OCI-LY1 (cell line): Measurements from ENCODE around the gene EMSY.

Source experiments
- H2AFZ ChIP-seq: fragments of 200-600 bp; sonication (generic), shearing (Covaris generic); 2 replicates; pipeline ENCODE4 v1.6.0; 2014; ENCODE audit warnings: antibody characterized with exemption, mild to moderate bottlenecking, low read length
- H3F3A ChIP-seq: fragments of 200-600 bp; sonication (generic), shearing (Covaris generic); 2 replicates; pipeline ENCODE4 v1.6.0; 2014; ENCODE audit warnings: mild to moderate bottlenecking, antibody characterized with exemption, low read length, moderate library complexity; ENCODE audit not compliant: insufficient read depth
- H3K27ac ChIP-seq: fragments of 200-600 bp; sonication (generic); 2 replicates; pipeline ENCODE4 v1.5.1; 2014; ENCODE audit warnings: low read length, mixed run types, mild to moderate bottlenecking, low read depth; ENCODE audit not compliant: poor library complexity, severe bottlenecking
- H3K27me3 ChIP-seq: fragments of 200-600 bp; sonication (generic); 2 replicates; pipeline ENCODE4 v1.6.0; 2014; ENCODE audit warnings: antibody characterized with exemption, mild to moderate bottlenecking, low read length, moderate library complexity; ENCODE audit not compliant: insufficient read depth
- H3K36me3 ChIP-seq: fragments of 200-600 bp; sonication (generic); 2 replicates; pipeline ENCODE4 v1.6.1; 2014; ENCODE audit warnings: mild to moderate bottlenecking, antibody characterized with exemption, low read length, moderate library complexity, mixed read lengths; ENCODE audit not compliant: insufficient read depth
- H3K4me1 ChIP-seq: fragments of 200-600 bp; sonication (generic); 2 replicates; pipeline ENCODE4 v1.5.1; 2014; ENCODE audit warnings: mild to moderate bottlenecking, low read length, moderate library complexity; ENCODE audit not compliant: insufficient read depth, severe bottlenecking
- H3K4me2 ChIP-seq: fragments of 200-600 bp; sonication (generic), shearing (Covaris generic); 2 replicates; pipeline ENCODE4 v1.6.1; 2014; ENCODE audit warnings: low read length
- H3K4me3 ChIP-seq: fragments of 200-600 bp; sonication (generic); 2 replicates; pipeline ENCODE4 v1.5.1; 2014; ENCODE audit warnings: low read length, low read depth, mild to moderate bottlenecking, mixed read lengths; ENCODE audit not compliant: poor library complexity, severe bottlenecking
- H3K79me2 ChIP-seq: fragments of 200-600 bp; shearing (Covaris generic); 2 replicates; pipeline ENCODE4 v1.6.1; 2016; ENCODE audit warnings: mixed run types, low read length, mixed read lengths; ENCODE audit not compliant: insufficient read depth
- H3K9ac ChIP-seq: fragments of 200-600 bp; sonication (generic), shearing (Covaris generic); 2 replicates; pipeline ENCODE4 v1.6.1; 2014; ENCODE audit warnings: mild to moderate bottlenecking, low read length, mixed read lengths
- H3K9me2 ChIP-seq: fragments of 200-600 bp; sonication (generic), shearing (Covaris generic); 2 replicates; pipeline ENCODE4 v1.6.1; 2014; ENCODE audit warnings: low read depth, mild to moderate bottlenecking, low read length, mixed read lengths
- H3K9me3 ChIP-seq: fragments of 200-600 bp; shearing (Covaris generic); 2 replicates; pipeline ENCODE4 v1.6.1; 2014; ENCODE audit warnings: low read length, mixed read lengths
- H4K20me1 ChIP-seq: fragments of 200-600 bp; sonication (generic), shearing (Covaris generic); 2 replicates; pipeline ENCODE4 v1.6.0; 2016; ENCODE audit warnings: mild to moderate bottlenecking, low read length; ENCODE audit not compliant: insufficient read depth
- CTCF ChIP-seq: fragments of 200-600 bp; sonication (generic), shearing (Covaris generic); IDR thresholded peaks from 2 replicates; pipeline ENCODE4 v1.5.1; 2017; ENCODE audit warnings: mild to moderate bottlenecking, antibody characterized with exemption, low read length, moderate library complexity, mixed read lengths
- EZH2 ChIP-seq: fragments of 200-600 bp; sonication (generic), shearing (Covaris generic); IDR thresholded peaks from 2 replicates; pipeline ENCODE4 v1.8.0; 2017; ENCODE audit warnings: borderline replicate concordance, mixed run types, mild to moderate bottlenecking, antibody characterized with exemption, low read length, moderate library complexity, mixed read lengths

EMSY gene

GRCh38 chr11:76453248-76453647, 8.4 kb downstream of the EMSY start:
- no peaks in the 10 kb centered on the region for H3K4me1 ChIP-seq
- no peak overlapping the region for H3K9ac ChIP-seq
- H3K27me3 ChIP-seq, result no peaks in the 10 kb centered on the region
- H3K27ac ChIP-seq, result no peak overlapping the region
- no peaks in the 10 kb centered on the region for H3K9me3 ChIP-seq
- no peaks in the 10 kb centered on the region for H3K79me2 ChIP-seq
- H3K36me3 ChIP-seq, result peaks cover 69% of the 10 kb centered on the region; the same call in 1 of the 2 replicates
- H3K4me2 ChIP-seq, result no peak overlapping the region
- no peaks in the 10 kb centered on the region for H4K20me1 ChIP-seq
- H3F3A ChIP-seq, result no peaks in the 10 kb centered on the region; the same call in 1 of the 2 replicates
- H2AFZ ChIP-seq, result no peak overlapping the region
- no peaks in the 10 kb centered on the region for H3K9me2 ChIP-seq
- H3K4me3 ChIP-seq, result no peak overlapping the region
- no peak for TF ChIP-seq EZH2

DNA sequence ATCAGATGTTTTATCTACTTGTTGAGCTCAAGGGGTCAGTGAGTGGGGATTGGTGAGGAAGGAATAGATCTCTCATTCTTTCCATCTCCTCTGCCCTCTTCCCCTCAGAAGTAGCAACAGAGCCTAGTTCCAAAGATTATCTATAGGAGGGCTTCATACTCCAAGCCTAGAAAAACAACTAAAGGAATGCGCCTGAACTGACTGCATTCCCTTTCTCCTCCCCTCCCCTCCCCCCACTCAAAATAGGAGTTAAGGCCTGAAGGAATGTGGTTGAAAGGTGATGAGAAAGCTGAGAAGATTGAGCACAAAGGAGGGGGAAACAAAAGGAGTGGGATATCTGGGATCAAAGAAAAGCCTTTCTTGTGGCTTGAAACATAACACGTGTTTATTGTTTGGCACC, 10.5 kb downstream of the EMSY start:
- TF ChIP-seq EZH2 (no peak), CTCF (no peak)
- no peaks in the 10 kb centered on the region for H4K20me1 ChIP-seq
- H3K36me3 ChIP-seq, result peaks cover 70% of the 10 kb centered on the region; the same call in 1 of the 2 replicates
- H3K27ac ChIP-seq, result no peak overlapping the region
- no peak overlapping the region for H2AFZ ChIP-seq
- H3K9ac ChIP-seq, result no peak overlapping the region
- no peaks in the 10 kb centered on the region for H3K9me3 ChIP-seq
- H3K4me1 ChIP-seq, result no peaks in the 10 kb centered on the region
- no peaks in the 10 kb centered on the region for H3K27me3 ChIP-seq
- no peak overlapping the region for H3K4me3 ChIP-seq
- H3K9me2 ChIP-seq, result no peaks in the 10 kb centered on the region
- no peak overlapping the region for H3K4me2 ChIP-seq
- H3F3A ChIP-seq, result no peaks in the 10 kb centered on the region; the same call in 1 of the 2 replicates
- no peaks in the 10 kb centered on the region for H3K79me2 ChIP-seq

- Histone ChIP-seq H3K4me2 (no peak overlapping the region), H3K9me3 (no peaks in the 10 kb centered on the region), H3K36me3 (peaks cover 68% of the 10 kb centered on the region; the same call in 1 of the 2 replicates), H3K79me2 (no peaks in the 10 kb centered on the region), H3K9ac (no peak overlapping the region), H3K4me1 (no peaks in the 10 kb centered on the region), H3K27ac (no peak overlapping the region), H3K4me3 (no peak overlapping the region), H3K9me2 (no peaks in the 10 kb centered on the region), H2AFZ (no peak overlapping the region), H4K20me1 (no peaks in the 10 kb centered on the region), H3K27me3 (no peaks in the 10 kb centered on the region), H3F3A (no peaks in the 10 kb centered on the region; the same call in 1 of the 2 replicates)
- TF ChIP-seq CTCF (no peak), EZH2 (no peak)
Measured at GRCh38 chr11:76455931-76456330, 11.1 kb downstream of the EMSY start.

DNA sequence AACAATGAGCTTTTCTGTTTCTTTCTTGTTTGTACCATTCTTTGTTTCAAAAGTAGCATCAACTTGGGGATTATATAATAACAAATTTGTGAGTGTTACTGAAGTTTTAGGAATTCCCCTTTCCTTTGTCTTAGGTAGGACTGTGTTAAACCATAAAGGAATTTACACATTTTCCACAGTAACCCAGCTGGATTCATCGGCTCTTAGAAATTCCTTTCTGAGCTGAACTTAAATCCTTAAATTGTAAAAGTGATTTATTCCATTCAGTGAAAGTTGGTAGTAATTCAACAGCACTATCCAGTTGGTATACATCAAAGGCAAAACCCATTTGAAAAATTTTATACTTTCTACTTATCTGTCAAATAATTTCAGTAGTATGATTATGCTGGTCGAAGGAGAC, 11.8 kb downstream of the EMSY start:
- Histone ChIP-seq H3F3A (no peaks in the 10 kb centered on the region; the same call in 1 of the 2 replicates), H4K20me1 (no peaks in the 10 kb centered on the region), H3K36me3 (peaks cover 65% of the 10 kb centered on the region; the same call in 1 of the 2 replicates), H2AFZ (no peak overlapping the region), H3K27ac (no peak overlapping the region), H3K27me3 (no peaks in the 10 kb centered on the region), H3K9me2 (no peaks in the 10 kb centered on the region), H3K4me3 (no peak overlapping the region), H3K79me2 (no peaks in the 10 kb centered on the region), H3K4me2 (no peak overlapping the region), H3K9me3 (no peaks in the 10 kb centered on the region), H3K4me1 (no peaks in the 10 kb centered on the region), H3K9ac (no peak overlapping the region)
- no peak for TF ChIP-seq CTCF
- no peak for TF ChIP-seq EZH2
